Neural cell (in vitro differentiated cells): ENCODE results near the gene AEBP1. TPM values are rescaled to one million over a fixed set of nuclear protein-coding genes. Genes with fewer than 3 reads are reported as not detected.

ENCODE experiments used
- H2AFZ ChIP-seq: fragments of 200-600, 300-800 bp; sonication (generic), shearing (Covaris generic); 2 replicates; pipeline ENCODE4 v1.6.0; 2014; ENCODE audit warnings: low read depth, mild to moderate bottlenecking, antibody characterized with exemption, low read length, moderate library complexity
- H3F3A ChIP-seq: fragments of 200-600 bp; shearing (Covaris generic); 2 replicates; pipeline ENCODE4 v1.6.1; 2016; ENCODE audit warnings: mild to moderate bottlenecking, moderate library complexity, mixed read lengths, antibody characterized with exemption, low read length; ENCODE audit not compliant: insufficient read depth, poor library complexity, severe bottlenecking
- H3K27ac ChIP-seq: fragments of 200-600, 300-800 bp; sonication (generic), shearing (Covaris generic); 2 replicates; pipeline ENCODE4 v1.5.1; 2014; ENCODE audit warnings: mild to moderate bottlenecking, low read length, moderate library complexity
- H3K27me3 ChIP-seq: fragments of 300-800, 200-600 bp; sonication (generic), shearing (Covaris generic); 2 replicates; pipeline ENCODE4 v1.6.0; 2014; ENCODE audit warnings: mild to moderate bottlenecking, low read depth, low read length, moderate library complexity; ENCODE audit not compliant: insufficient read depth
- H3K36me3 ChIP-seq: fragments of 300-800, 200-600 bp; sonication (generic), shearing (Covaris generic); 2 replicates; pipeline ENCODE4 v1.5.1; 2014; ENCODE audit warnings: mild to moderate bottlenecking, antibody characterized with exemption, low read length, moderate library complexity; ENCODE audit not compliant: insufficient read depth
- H3K4me2 ChIP-seq: fragments of 300-800, 200-600 bp; sonication (generic), shearing (Covaris generic); 2 replicates; pipeline ENCODE4 v1.6.0; 2014; ENCODE audit warnings: mild to moderate bottlenecking, low read length
- H3K4me3 ChIP-seq: fragments of 300-800, 200-600 bp; sonication (generic), shearing (Covaris generic); 2 replicates; pipeline ENCODE4 v1.5.1; 2014; ENCODE audit warnings: mild to moderate bottlenecking, low read length, moderate library complexity
- H3K79me2 ChIP-seq: fragments of 200-600 bp; shearing (Covaris generic); replicated peaks from 2 replicates; pipeline ENCODE4 v1.6.0; 2014; ENCODE audit warnings: mild to moderate bottlenecking, low read length, moderate library complexity; ENCODE audit not compliant: insufficient read depth
- H3K9ac ChIP-seq: fragments of 300-800, 200-600 bp; sonication (generic), shearing (Covaris generic); 2 replicates; pipeline ENCODE4 v1.6.1; 2016; ENCODE audit warnings: mild to moderate bottlenecking, low read length, mixed read lengths
- H3K9me2 ChIP-seq: fragments of 200-600 bp; shearing (Covaris generic); 2 replicates; pipeline ENCODE4 v1.6.1; 2016; ENCODE audit warnings: mild to moderate bottlenecking, low read length, mixed read lengths; ENCODE audit not compliant: insufficient read depth
- H3K9me3 ChIP-seq: fragments of 200-600, 300-800 bp; sonication (generic), shearing (Covaris generic); 2 replicates; pipeline ENCODE4 v1.6.1; 2016; ENCODE audit warnings: mild to moderate bottlenecking, mixed run types, low read length, moderate library complexity, mixed read lengths
- H4K20me1 ChIP-seq: fragments of 200-600 bp; shearing (Covaris generic); 2 replicates; pipeline ENCODE4 v1.6.1; 2016; ENCODE audit warnings: mild to moderate bottlenecking, mixed run types; ENCODE audit not compliant: insufficient read depth
- EP300 ChIP-seq: fragments of 450-650 bp; conservative IDR thresholded peaks from 2 replicates; pipeline ENCODE4 v1.6.1; 2014; ENCODE audit warnings: antibody characterized with exemption, mild to moderate bottlenecking, moderate library complexity; ENCODE audit not compliant: poor library complexity, severe bottlenecking
- EZH2 ChIP-seq: fragments of 200-600, 300-800 bp; shearing (Covaris generic), sonication (generic); IDR thresholded peaks from 2 replicates; pipeline ENCODE4 v1.6.1; 2014; ENCODE audit warnings: antibody characterized with exemption, low read length, borderline replicate concordance, mild to moderate bottlenecking; ENCODE audit not compliant: insufficient read depth, poor library complexity, severe bottlenecking
- MXI1 ChIP-seq: fragments of 450-650 bp; conservative IDR thresholded peaks from 2 replicates; pipeline ENCODE4 v1.6.1; 2014; ENCODE audit warnings: antibody characterized with exemption, mild to moderate bottlenecking; ENCODE audit not compliant: poor library complexity, severe bottlenecking
- POLR2AphosphoS5 ChIP-seq: IDR thresholded peaks from 2 replicates; pipeline ENCODE4 v1.6.1; 2012
- RAD21 ChIP-seq: fragments of 450-650 bp; conservative IDR thresholded peaks from 2 replicates; pipeline ENCODE4 v1.6.1; 2014; ENCODE audit warnings: antibody characterized with exemption, mild to moderate bottlenecking, moderate library complexity
- SMC3 ChIP-seq: fragments of 450-650 bp; conservative IDR thresholded peaks from 2 replicates; pipeline ENCODE4 v1.6.1; 2014; ENCODE audit warnings: antibody characterized with exemption, mild to moderate bottlenecking, moderate library complexity; ENCODE audit not compliant: poor library complexity
- TAF1 ChIP-seq: IDR thresholded peaks from 2 replicates; pipeline ENCODE4 v1.6.1; 2012; ENCODE audit warnings: low read depth
- polyA plus RNA-seq: library from polyadenylated mRNA; depleted of rRNA; stranded (reverse); fragments of >200 nt; gene quantifications from 2 replicates; pipeline ENCODE4 v1.2.3, GENCODE V29; 2014
- TF ChIP-seq, protein P1 (sequence below): IDR thresholded peaks from 2 replicates; pipeline ENCODE4 v1.6.1; 2012; ENCODE audit warnings: borderline replicate concordance
- TF ChIP-seq, protein P2 (sequence below): fragments of 450-650 bp; IDR thresholded peaks from 2 replicates; pipeline ENCODE4 v1.5.1; 2014; ENCODE audit warnings: antibody characterized with exemption, mild to moderate bottlenecking, moderate library complexity; ENCODE audit not compliant: poor library complexity, severe bottlenecking

The AEBP1 gene
- polyA plus RNA-seq, 1 donor from 2014 or later: 0.30 TPM

DNA sequence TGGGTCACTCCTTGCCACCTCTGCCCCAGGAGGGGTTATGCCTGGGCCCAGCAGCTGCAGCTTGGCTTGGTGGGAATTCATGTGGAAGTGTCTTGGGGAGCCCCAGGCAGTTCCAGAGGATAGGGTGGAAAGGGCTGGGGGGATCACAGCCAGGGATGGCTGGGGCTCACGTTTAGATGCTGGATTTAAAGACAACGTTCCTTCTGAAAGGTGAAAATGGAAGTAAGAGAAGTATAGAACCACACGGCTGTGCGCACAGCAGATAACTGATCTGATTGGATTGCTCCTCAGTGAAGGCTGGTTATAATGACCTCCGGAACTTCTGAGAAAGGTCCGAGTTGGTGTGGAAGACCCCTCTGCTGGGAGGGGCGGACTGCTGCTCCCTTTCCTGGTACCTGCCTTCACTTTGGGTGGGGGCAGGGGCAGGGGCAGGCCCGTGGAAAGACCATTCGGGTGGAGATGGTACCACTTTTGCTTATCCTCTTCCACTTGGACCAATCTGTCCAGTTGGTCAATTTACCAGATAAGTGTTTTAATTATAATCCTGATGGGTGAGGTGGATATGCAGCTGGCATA is 44.9 kb downstream of the AEBP1 start:
- Histone ChIP-seq H3K9me2 (no peaks in the 10 kb centered on the region), H4K20me1 (no peaks in the 10 kb centered on the region), H3K27ac (no peak overlapping the region), H3K9me3 (no peaks in the 10 kb centered on the region), H2AFZ (no peak overlapping the region), H3K4me2 (no peak overlapping the region), H3K36me3 (no peaks in the 10 kb centered on the region), H3F3A (no peaks in the 10 kb centered on the region), H3K4me3 (no peak overlapping the region), H3K27me3 (peaks cover 7% of the 10 kb centered on the region), H3K9ac (no peak overlapping the region), H3K79me2 (no peaks in the 10 kb centered on the region)
- TF ChIP-seq EZH2 (no peak), POLR2AphosphoS5 (no peak), EP300 (no peak), SMC3 (no peak), MXI1 (no peak), RAD21 (no peak), TAF1 (no peak)
- TF ChIP-seq, protein P1, sequence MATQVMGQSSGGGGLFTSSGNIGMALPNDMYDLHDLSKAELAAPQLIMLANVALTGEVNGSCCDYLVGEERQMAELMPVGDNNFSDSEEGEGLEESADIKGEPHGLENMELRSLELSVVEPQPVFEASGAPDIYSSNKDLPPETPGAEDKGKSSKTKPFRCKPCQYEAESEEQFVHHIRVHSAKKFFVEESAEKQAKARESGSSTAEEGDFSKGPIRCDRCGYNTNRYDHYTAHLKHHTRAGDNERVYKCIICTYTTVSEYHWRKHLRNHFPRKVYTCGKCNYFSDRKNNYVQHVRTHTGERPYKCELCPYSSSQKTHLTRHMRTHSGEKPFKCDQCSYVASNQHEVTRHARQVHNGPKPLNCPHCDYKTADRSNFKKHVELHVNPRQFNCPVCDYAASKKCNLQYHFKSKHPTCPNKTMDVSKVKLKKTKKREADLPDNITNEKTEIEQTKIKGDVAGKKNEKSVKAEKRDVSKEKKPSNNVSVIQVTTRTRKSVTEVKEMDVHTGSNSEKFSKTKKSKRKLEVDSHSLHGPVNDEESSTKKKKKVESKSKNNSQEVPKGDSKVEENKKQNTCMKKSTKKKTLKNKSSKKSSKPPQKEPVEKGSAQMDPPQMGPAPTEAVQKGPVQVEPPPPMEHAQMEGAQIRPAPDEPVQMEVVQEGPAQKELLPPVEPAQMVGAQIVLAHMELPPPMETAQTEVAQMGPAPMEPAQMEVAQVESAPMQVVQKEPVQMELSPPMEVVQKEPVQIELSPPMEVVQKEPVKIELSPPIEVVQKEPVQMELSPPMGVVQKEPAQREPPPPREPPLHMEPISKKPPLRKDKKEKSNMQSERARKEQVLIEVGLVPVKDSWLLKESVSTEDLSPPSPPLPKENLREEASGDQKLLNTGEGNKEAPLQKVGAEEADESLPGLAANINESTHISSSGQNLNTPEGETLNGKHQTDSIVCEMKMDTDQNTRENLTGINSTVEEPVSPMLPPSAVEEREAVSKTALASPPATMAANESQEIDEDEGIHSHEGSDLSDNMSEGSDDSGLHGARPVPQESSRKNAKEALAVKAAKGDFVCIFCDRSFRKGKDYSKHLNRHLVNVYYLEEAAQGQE: no peak
- TF ChIP-seq, protein P2, sequence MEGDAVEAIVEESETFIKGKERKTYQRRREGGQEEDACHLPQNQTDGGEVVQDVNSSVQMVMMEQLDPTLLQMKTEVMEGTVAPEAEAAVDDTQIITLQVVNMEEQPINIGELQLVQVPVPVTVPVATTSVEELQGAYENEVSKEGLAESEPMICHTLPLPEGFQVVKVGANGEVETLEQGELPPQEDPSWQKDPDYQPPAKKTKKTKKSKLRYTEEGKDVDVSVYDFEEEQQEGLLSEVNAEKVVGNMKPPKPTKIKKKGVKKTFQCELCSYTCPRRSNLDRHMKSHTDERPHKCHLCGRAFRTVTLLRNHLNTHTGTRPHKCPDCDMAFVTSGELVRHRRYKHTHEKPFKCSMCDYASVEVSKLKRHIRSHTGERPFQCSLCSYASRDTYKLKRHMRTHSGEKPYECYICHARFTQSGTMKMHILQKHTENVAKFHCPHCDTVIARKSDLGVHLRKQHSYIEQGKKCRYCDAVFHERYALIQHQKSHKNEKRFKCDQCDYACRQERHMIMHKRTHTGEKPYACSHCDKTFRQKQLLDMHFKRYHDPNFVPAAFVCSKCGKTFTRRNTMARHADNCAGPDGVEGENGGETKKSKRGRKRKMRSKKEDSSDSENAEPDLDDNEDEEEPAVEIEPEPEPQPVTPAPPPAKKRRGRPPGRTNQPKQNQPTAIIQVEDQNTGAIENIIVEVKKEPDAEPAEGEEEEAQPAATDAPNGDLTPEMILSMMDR: no peak

DNA sequence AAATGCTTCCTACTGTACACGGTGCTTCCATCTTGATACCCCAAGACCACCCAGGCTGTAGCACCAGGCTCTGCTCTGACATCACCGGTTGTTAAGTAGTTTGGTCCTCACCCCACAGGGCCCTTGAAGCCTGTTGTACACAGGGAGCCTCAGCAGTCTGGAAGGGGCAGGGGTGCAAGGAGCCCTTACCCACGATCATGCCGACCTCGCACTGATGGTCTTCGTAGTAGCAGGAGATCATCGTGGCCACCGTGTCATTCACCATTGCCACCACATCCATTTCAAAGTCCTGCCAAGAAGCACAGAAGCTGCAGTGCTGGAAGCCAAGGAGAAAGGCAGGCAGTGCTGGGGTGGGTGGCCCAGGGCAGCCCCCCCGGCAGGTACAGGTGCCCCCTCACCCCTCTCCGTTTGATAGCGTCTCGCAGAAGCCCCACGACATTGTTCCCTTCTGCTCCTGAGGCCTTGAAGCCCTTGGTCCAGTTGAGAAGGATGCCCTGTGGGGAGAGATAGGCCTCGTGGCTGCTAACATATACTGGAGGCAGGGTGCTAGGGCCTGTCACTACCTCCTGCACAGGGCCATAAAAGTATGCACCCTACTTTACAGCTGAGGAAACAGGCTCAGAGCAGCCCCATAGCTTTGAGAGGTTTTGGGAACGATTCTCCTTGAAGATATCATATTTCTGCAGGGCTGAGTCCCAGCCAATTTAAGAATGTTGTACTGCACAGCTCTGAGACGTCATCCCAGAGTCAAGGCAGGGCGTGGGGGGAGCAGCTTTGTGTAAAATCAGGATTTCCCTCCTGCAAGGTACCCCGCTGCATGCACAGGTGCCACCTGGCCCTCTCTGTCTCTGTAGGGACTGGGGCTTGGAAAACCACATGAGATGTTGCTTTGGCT is 45.7 kb downstream of the AEBP1 start:
- Histone ChIP-seq H3K36me3 (no peaks in the 10 kb centered on the region), H3K4me3 (no peak overlapping the region), H3K9me3 (no peaks in the 10 kb centered on the region), H4K20me1 (no peaks in the 10 kb centered on the region), H3K79me2 (no peaks in the 10 kb centered on the region), H3F3A (no peaks in the 10 kb centered on the region), H3K9ac (no peak overlapping the region), H3K27me3 (peaks cover 7% of the 10 kb centered on the region), H2AFZ (no peak overlapping the region), H3K4me2 (no peak overlapping the region), H3K27ac (no peak overlapping the region), H3K9me2 (no peaks in the 10 kb centered on the region)
- TF ChIP-seq, protein P2: no peak
- TF ChIP-seq SMC3 (no peak), POLR2AphosphoS5 (no peak), RAD21 (no peak), MXI1 (no peak), EZH2 (no peak), EP300 (no peak), TAF1 (no peak)
- TF ChIP-seq, protein P1: no peak
